IMR-90 (cell line): ENCODE data around the gene CCDC9. TPM values are rescaled to one million over a fixed set of nuclear protein-coding genes. Genes with fewer than 3 reads are reported as not detected.

Experiments
- CEBPB ChIP-seq: IDR thresholded peaks from 2 replicates; pipeline ENCODE4 v1.6.1; 2012; ENCODE audit warnings: low read depth, low read length, improper control_type of control experiment
- MAFK ChIP-seq: IDR thresholded peaks from 2 replicates; pipeline ENCODE4 v1.6.1; 2012; ENCODE audit warnings: low read depth, low read length, improper control_type of control experiment
- MAZ ChIP-seq: IDR thresholded peaks from 2 replicates; pipeline ENCODE4 v1.6.1; 2012; ENCODE audit warnings: low read depth, mild to moderate bottlenecking, low read length, improper control_type of control experiment, moderate library complexity, borderline replicate concordance
- RAD21 ChIP-seq: IDR thresholded peaks from 2 replicates; pipeline ENCODE4 v1.6.1; 2012; ENCODE audit warnings: low read length, improper control_type of control experiment
- USF2 ChIP-seq: fragments of 150-350 bp; IDR thresholded peaks from 2 replicates; pipeline ENCODE4 v1.6.1; 2017; ENCODE audit warnings: mild to moderate bottlenecking, antibody characterized with exemption, low read length, low read depth
- polyA plus RNA-seq, 3 experiments: library from polyadenylated mRNA; depleted of rRNA; stranded (reverse); fragments of >200 nt; gene quantifications; 2 replicates each; pipeline ENCODE4 v1.2.3, GENCODE V29; 2012; ENCODE audit warnings: low replicate concordance in 1 of 3
- total RNA-seq: library from RNA; depleted of rRNA; stranded (reverse); fragments of >200 nt; gene quantifications from 2 replicates; pipeline ENCODE4 v1.2.3, GENCODE V29; 2012

Gene CCDC9
- total and polyA plus RNA-seq, 2 of the 4 experiments (the other 2 are of a cell fraction) = 2.9 to 8.6 TPM

- TF ChIP-seq USF2 = peak; percentile 99
- no peak for TF ChIP-seq RAD21
- TF ChIP-seq MAZ = no peak
- no peak for TF ChIP-seq MAFK
- TF ChIP-seq CEBPB = 0 out of 2 replicates have a peak, but pooled peaks have one; percentile 11
Observed at GRCh38 chr19:47255879-47256692, at the start of gene CCDC9 (continued).
